Kidney (tissue), 14 donors: ENCODE results near the gene NKTR. TPM values are rescaled to one million over a fixed set of nuclear protein-coding genes. Genes with fewer than 3 reads are reported as not detected.

ENCODE experiments used
- DNase-seq, 5 donors: peaks; one replicate each; pipeline ENCODE4 v3.0.0-alpha.2; 2013 to 2020
- FAIRE-seq: peaks from 2 replicates; lab custom pipeline; 2012; peaks lifted over from hg19 to GRCh38; lab: Jason Lieb, UNC
- H3K27ac ChIP-seq, 2 donors: one replicate each; pipeline ENCODE4 v1.7.0; 2013; ENCODE audit warnings: low read depth in 2 of 2, low read length in 2 of 2, inconsistent platforms in 1 of 2
- H3K27me3 ChIP-seq: one replicate; pipeline ENCODE4 v1.7.1; 2013; ENCODE audit warnings: low read length, inconsistent platforms; ENCODE audit not compliant: control insufficient read depth, insufficient read depth
- H3K36me3 ChIP-seq, 3 donors: one replicate each; pipeline versions ENCODE4 v1.7.0 to v1.7.1; 2013; ENCODE audit warnings: low read length in 3 of 3, control low read depth in 1 of 3, inconsistent platforms in 1 of 3; ENCODE audit not compliant: insufficient read depth in 3 of 3, control insufficient read depth in 2 of 3
- H3K4me1 ChIP-seq, 3 donors: one replicate each; pipeline versions ENCODE4 v1.7.0 to v1.7.1; 2013; ENCODE audit warnings: low read length in 3 of 3, inconsistent platforms in 1 of 3, low read depth in 1 of 3; ENCODE audit not compliant: control insufficient read depth in 2 of 3, insufficient read depth in 2 of 3
- H3K4me3 ChIP-seq, 3 donors: one replicate each; pipeline versions ENCODE4 v1.7.0 to v1.8.1; 2013; ENCODE audit warnings: low read length in 3 of 3, control low read depth in 1 of 3, inconsistent platforms in 1 of 3
- H3K9ac ChIP-seq, 3 donors: one replicate each; pipeline versions ENCODE4 v1.7.0 to v1.7.1; 2013; ENCODE audit warnings: low read length in 3 of 3, control low read depth in 1 of 3, inconsistent platforms in 1 of 3
- H3K9me3 ChIP-seq, 3 donors: one replicate each; pipeline versions ENCODE4 v1.7.0 to v1.7.1; 2013; ENCODE audit warnings: low read length in 3 of 3, control low read depth in 1 of 3, inconsistent platforms in 1 of 3; ENCODE audit not compliant: control insufficient read depth in 2 of 3, insufficient read depth in 1 of 3
- CTCF ChIP-seq: IDR thresholded peaks from 3 replicates; pipeline ENCODE4 v1.5.1; 2012; ENCODE audit warnings: mild to moderate bottlenecking, moderate library complexity, borderline replicate concordance; ENCODE audit not compliant: insufficient read depth; ENCODE audit errors: extremely low read depth
- intact Hi-C: fragments of 100-400 bp; cut with DNase I; formaldehyde crosslinking; loops from one replicate; pipeline ENCODE4 v1.11.1; 2022
- polyA plus RNA-seq: library from polyadenylated mRNA; stranded (reverse); fragments of 350-450 nt; fragmentation: Illumina TruSeq; extraction: RNeasy Lipid Tissue Mini Kit (QIAGEN cat#74804); gene quantifications from one replicate; pipeline ENCODE4 v1.2.3, GENCODE V29; 2014; ENCODE audit warnings: low read depth, low replicate concordance; ENCODE audit not compliant: insufficient read depth
- total RNA-seq: library from RNA; stranded (reverse); fragmentation: NEBNext Ultra II Directional; extraction: Animal tissue kit (Norgen Biotek cat#: 25700); gene quantifications from one replicate; pipeline ENCODE4 v1.2.1, GENCODE V29; 2021
- donor health status: control.
- donor health status: control.
- donor health status: control.
- donor health status: control.
- donor health status: control.
- donor health status: DM: yes; HTN: yes; CAD: no.
- donor health status: Normal renal cell carcinoma (clear cell type).

NKTR gene
- total and polyA plus RNA-seq, 2 donors from 2014 or later, result 9.2 to 81.1 TPM

- Histone ChIP-seq H3K9me3 (peaks cover 0 to 3% (median 0%) of the 10 kb centered on the region in 3 donors), H3K36me3 (no peaks in the 10 kb centered on the region), H3K27me3 (no peaks in the 10 kb centered on the region), H3K9ac (no peak overlapping the region), H3K4me1 (no peaks in the 10 kb centered on the region), H3K4me3 (no peak overlapping the region), H3K27ac (no peak overlapping the region)
- DNase-seq (no peak), FAIRE-seq (no peak)
- TF ChIP-seq CTCF, result no peak
- intact Hi-C loops, result no loop called here
Observed at GRCh38 chr3:42680271-42680670, 79.8 kb downstream of the NKTR start.

- no peaks in the 10 kb centered on the region for H3K36me3 ChIP-seq
- peaks cover 0 to 2% (median 0%) of the 10 kb centered on the region in 3 donors for H3K4me1 ChIP-seq
- DNase-seq (no peak), FAIRE-seq (no peak)
- no peak overlapping the region for H3K9ac ChIP-seq
- no peak for TF ChIP-seq CTCF
- intact Hi-C loops, result no loop called here
- H3K27ac ChIP-seq, result no peak overlapping the region
- H3K9me3 ChIP-seq, result peaks cover 0 to 3% (median 0%) of the 10 kb centered on the region in 3 donors
- peaks cover 1% of the 10 kb centered on the region for H3K27me3 ChIP-seq
- no peak overlapping the region for H3K4me3 ChIP-seq
Observed at GRCh38 chr3:42680806-42681205, 80.3 kb downstream of the NKTR start.

- DNase-seq (no peak), FAIRE-seq (no peak)
- intact Hi-C loops, result no loop called here
- Histone ChIP-seq H3K4me1 (peaks cover 0 to 4% (median 0%) of the 10 kb centered on the region in 3 donors), H3K4me3 (no peak overlapping the region), H3K27me3 (peaks cover 8% of the 10 kb centered on the region), H3K36me3 (no peaks in the 10 kb centered on the region), H3K27ac (no peak overlapping the region), H3K9me3 (peaks cover 0 to 3% (median 0%) of the 10 kb centered on the region in 3 donors), H3K9ac (no peak overlapping the region)
- no peak for TF ChIP-seq CTCF
Observed at GRCh38 chr3:42681361-42682038, 81.0 kb downstream of the NKTR start.
